ENCODE data around the gene LIN7A. TPM values are rescaled to one million over a fixed set of nuclear protein-coding genes. Genes with fewer than 3 reads are reported as not detected.
A peak's percentile ranks its signal among the peaks of the same experiment; 100 is the strongest.

Gene LIN7A
- total RNA-seq, 1 donor from 2014 or later: 31.7 TPM

DNA sequence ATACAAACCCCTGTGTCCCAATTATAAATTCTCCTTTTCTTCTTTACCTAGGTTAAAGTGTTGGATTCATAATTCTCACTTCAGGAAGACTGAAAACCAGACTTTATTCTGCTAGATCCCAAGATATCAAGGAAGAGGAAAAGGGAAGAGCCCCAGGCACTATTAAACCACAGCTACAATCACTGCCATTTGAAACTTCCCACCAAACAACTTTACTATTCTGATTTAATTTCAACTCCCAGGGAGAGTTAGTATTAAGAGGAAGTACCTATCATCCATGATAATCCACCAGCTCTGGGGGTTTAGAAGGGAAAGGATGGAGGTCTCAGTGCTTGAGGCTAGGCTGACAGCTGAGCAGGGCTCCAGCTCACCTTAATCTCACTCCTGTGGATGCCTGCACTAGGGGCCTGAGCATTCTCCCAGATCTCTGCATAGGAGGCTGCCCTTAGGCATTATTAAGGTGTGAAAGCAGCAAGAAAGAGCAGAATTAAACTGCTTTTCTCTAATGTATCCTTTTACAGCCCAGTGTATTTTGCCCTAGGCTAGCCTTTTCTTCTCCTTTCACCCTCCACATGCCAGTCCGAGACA is 168.1 kb downstream of the LIN7A start:
- Histone ChIP-seq H2AFZ (replicated peaks) (peak overlapping the region; percentile 59), H3K4me1 (peaks cover 8% of the 10 kb centered on the region), H3K27me3 (no peaks in the 10 kb centered on the region), H3K27ac (no peak overlapping the region), H3K9ac (no peak overlapping the region), H3K79me2 (ENCODE audit: low read depth) (no peaks in the 10 kb centered on the region), H4K20me1 (ENCODE audit: low read depth) (no peaks in the 10 kb centered on the region), H3K9me3 (ENCODE audit: low read depth) (no peaks in the 10 kb centered on the region), H3K36me3 (no peaks in the 10 kb centered on the region), H3K4me2 (no peak overlapping the region), H3K4me3 (no peak overlapping the region), H3F3A (ENCODE audit: low read depth) (peaks cover 3% of the 10 kb centered on the region)
- no peak for DNase-seq (ENCODE audit: low spot score)
- Mint-ChIP-seq H3K36me3 (no peaks in the 10 kb centered on the region), H3K9me3 (no peaks in the 10 kb centered on the region), H3K4me3 (no peak overlapping the region), H3K4me1 (peaks cover 5% of the 10 kb centered on the region), H3K27me3 (ENCODE audit: insufficient read depth, low read depth) (no peaks in the 10 kb centered on the region), H3K27ac (no peak overlapping the region)
- TF ChIP-seq, protein P1, sequence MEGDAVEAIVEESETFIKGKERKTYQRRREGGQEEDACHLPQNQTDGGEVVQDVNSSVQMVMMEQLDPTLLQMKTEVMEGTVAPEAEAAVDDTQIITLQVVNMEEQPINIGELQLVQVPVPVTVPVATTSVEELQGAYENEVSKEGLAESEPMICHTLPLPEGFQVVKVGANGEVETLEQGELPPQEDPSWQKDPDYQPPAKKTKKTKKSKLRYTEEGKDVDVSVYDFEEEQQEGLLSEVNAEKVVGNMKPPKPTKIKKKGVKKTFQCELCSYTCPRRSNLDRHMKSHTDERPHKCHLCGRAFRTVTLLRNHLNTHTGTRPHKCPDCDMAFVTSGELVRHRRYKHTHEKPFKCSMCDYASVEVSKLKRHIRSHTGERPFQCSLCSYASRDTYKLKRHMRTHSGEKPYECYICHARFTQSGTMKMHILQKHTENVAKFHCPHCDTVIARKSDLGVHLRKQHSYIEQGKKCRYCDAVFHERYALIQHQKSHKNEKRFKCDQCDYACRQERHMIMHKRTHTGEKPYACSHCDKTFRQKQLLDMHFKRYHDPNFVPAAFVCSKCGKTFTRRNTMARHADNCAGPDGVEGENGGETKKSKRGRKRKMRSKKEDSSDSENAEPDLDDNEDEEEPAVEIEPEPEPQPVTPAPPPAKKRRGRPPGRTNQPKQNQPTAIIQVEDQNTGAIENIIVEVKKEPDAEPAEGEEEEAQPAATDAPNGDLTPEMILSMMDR (IDR thresholded peaks at IDR 0.05): no peak
- no peak for TF ChIP-seq EZH2 (IDR thresholded peaks at IDR 0.05)
- no peak for TF ChIP-seq EZH2phosphoT487 (IDR thresholded peaks at IDR 0.05)

DNA sequence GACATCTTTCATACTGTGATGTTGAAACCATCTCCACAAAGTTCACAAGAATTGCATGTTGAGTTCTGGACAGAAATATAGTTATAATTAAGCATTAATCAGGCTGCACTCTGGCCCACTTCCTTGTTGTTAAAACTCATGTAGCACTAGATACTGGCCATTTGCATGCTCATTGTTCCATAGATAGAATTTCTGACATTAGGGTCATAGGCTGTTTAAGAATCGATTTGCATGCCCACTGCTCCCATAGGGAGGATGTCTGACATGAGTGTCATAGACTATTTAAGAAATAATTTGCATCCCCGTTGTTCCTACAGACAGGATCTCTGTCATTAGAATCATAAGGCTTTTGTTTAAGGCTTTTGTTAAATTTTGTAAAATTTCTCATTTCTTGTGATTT is 170.8 kb downstream of the LIN7A start:
- Histone ChIP-seq H3K9me3 (ENCODE audit: low read depth) (no peaks in the 10 kb centered on the region), H3K27me3 (no peaks in the 10 kb centered on the region), H2AFZ (replicated peaks) (no peak overlapping the region), H4K20me1 (ENCODE audit: low read depth) (no peaks in the 10 kb centered on the region), H3K9ac (no peak overlapping the region), H3K27ac (no peak overlapping the region), H3K4me3 (no peak overlapping the region), H3K4me2 (no peak overlapping the region), H3K79me2 (ENCODE audit: low read depth) (no peaks in the 10 kb centered on the region), H3K36me3 (no peaks in the 10 kb centered on the region), H3F3A (ENCODE audit: low read depth) (peaks cover 3% of the 10 kb centered on the region), H3K4me1 (peaks cover 8% of the 10 kb centered on the region)
- TF ChIP-seq, protein P1 (IDR thresholded peaks at IDR 0.05): no peak
- TF ChIP-seq EZH2 (IDR thresholded peaks at IDR 0.05) (no peak), EZH2phosphoT487 (IDR thresholded peaks at IDR 0.05) (no peak)
- H3K36me3 Mint-ChIP-seq: no peaks in the 10 kb centered on the region
- DNase-seq (ENCODE audit: low spot score): no peak
- no peaks in the 10 kb centered on the region for H3K27me3 Mint-ChIP-seq (ENCODE audit: insufficient read depth, low read depth)
- H3K4me3 Mint-ChIP-seq: no peak overlapping the region
- no peak overlapping the region for H3K27ac Mint-ChIP-seq
- no peaks in the 10 kb centered on the region for H3K9me3 Mint-ChIP-seq
- H3K4me1 Mint-ChIP-seq: peaks cover 5% of the 10 kb centered on the region

DNA sequence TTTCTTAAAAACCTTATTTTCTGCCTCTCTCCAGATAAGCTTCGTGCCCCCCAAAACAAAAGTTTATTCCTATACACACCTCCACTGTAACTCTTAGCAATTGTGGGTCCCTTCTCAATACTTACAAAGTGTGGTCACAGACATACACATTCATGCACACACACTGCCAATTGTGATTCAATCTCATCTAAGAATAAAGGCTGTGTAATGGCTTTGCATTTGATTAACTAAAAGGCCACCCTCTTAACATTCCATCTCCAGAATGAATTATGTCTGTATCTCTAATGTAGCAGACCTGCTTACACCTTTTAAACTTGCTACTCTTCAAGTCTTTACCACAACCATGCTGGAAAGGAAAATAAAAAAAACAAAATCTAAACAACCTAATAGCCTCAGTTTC is 171.5 kb downstream of the LIN7A start:
- H2AFZ ChIP-seq (replicated peaks): peak overlapping the region; percentile 79
- peaks cover 3% of the 10 kb centered on the region for H3F3A ChIP-seq (ENCODE audit: low read depth)
- Mint-ChIP-seq H3K27ac (no peak overlapping the region), H3K4me1 (peaks cover 5% of the 10 kb centered on the region), H3K36me3 (no peaks in the 10 kb centered on the region), H3K9me3 (no peaks in the 10 kb centered on the region), H3K27me3 (ENCODE audit: insufficient read depth, low read depth) (no peaks in the 10 kb centered on the region), H3K4me3 (no peak overlapping the region)
- no peaks in the 10 kb centered on the region for H4K20me1 ChIP-seq (ENCODE audit: low read depth)
- H3K27ac ChIP-seq: no peak overlapping the region
- no peak overlapping the region for H3K9ac ChIP-seq
- H3K36me3 ChIP-seq: no peaks in the 10 kb centered on the region
- no peaks in the 10 kb centered on the region for H3K9me3 ChIP-seq (ENCODE audit: low read depth)
- no peak overlapping the region for H3K4me2 ChIP-seq
- DNase-seq (ENCODE audit: low spot score): no peak
- no peak overlapping the region for H3K4me3 ChIP-seq
- TF ChIP-seq EZH2 (IDR thresholded peaks at IDR 0.05): no peak
- no peak for TF ChIP-seq EZH2phosphoT487 (IDR thresholded peaks at IDR 0.05)
- TF ChIP-seq, protein P1 (IDR thresholded peaks at IDR 0.05): no peak
- H3K79me2 ChIP-seq (ENCODE audit: low read depth): no peaks in the 10 kb centered on the region
- no peaks in the 10 kb centered on the region for H3K27me3 ChIP-seq
- H3K4me1 ChIP-seq: peaks cover 8% of the 10 kb centered on the region
